WTC11 (cell line): ENCODE measurements around the gene GARRE1. TPM values are rescaled to one million over a fixed set of nuclear protein-coding genes. Genes with fewer than 3 reads are reported as not detected.
"Not testable (repeated sequence)": the region's sequence is repeated elsewhere in the genome, so short reads cannot be mapped to it uniquely, and the experiment has no call there.

ENCODE experiments used
- ATAC-seq: fragments of 200-7000 bp; cut with Tn5 transposase; 2 replicates; pipeline ENCODE4 v1.10.0; 2021; ENCODE audit warnings: mild to moderate bottlenecking, moderate library complexity
- CTCF ChIA-PET: fragments of 300-600 bp; sonication (Branson Sonifier 250); formaldehyde crosslinking; loops from one replicate; lab custom pipeline; 2021; ENCODE audit warnings: antibody characterized with exemption; lab: Charles Lee
- POLR2A ChIA-PET: fragments of 350-600 bp; sonication (Branson Sonifier 250); formaldehyde crosslinking; loops from one replicate; lab custom pipeline; 2021; ENCODE audit warnings: antibody characterized with exemption; lab: Charles Lee
- DNase-seq: peaks from one replicate; pipeline ENCODE4 v3.0.0; 2021; ENCODE audit warnings: low spot score
- H3K27ac Mint-ChIP-seq: 2 replicates; pipeline ENCODE4 v1.8.0; 2021; ENCODE audit warnings: mixed read lengths
- H3K27me3 Mint-ChIP-seq: 2 replicates; pipeline ENCODE4 v1.8.0; 2021; ENCODE audit warnings: low read depth, mild to moderate bottlenecking, moderate library complexity, mixed read lengths
- H3K36me3 Mint-ChIP-seq: 2 replicates; pipeline ENCODE4 v1.8.0; 2021; ENCODE audit warnings: mixed read lengths
- H3K4me1 Mint-ChIP-seq: 2 replicates; pipeline ENCODE4 v1.8.0; 2022; ENCODE audit warnings: mixed read lengths
- H3K4me3 Mint-ChIP-seq: 2 replicates; pipeline ENCODE4 v1.8.0; 2021; ENCODE audit warnings: mild to moderate bottlenecking, moderate library complexity, mixed read lengths
- H3K9me3 Mint-ChIP-seq: 2 replicates; pipeline ENCODE4 v1.8.0; 2021; ENCODE audit warnings: mixed read lengths
- E2F1 ChIP-seq: sonication (generic); formaldehyde crosslinking; IDR thresholded peaks from 2 replicates; pipeline ENCODE4 v1.8.0; 2022; ENCODE audit warnings: mild to moderate bottlenecking, missing genetic modification reagents
- EMX1 ChIP-seq: fragments of 250-450 bp; sonication (Bioruptor Pico); IDR thresholded peaks from 2 replicates; pipeline ENCODE4 v1.8.0; 2021; ENCODE audit warnings: mild to moderate bottlenecking
- ERG ChIP-seq: fragments of 250-450 bp; sonication (Bioruptor Pico); IDR thresholded peaks from 2 replicates; pipeline ENCODE4 v1.8.0; 2021; ENCODE audit warnings: mild to moderate bottlenecking
- ETV6 ChIP-seq: sonication (generic); formaldehyde crosslinking; IDR thresholded peaks from 2 replicates; pipeline ENCODE4 v1.8.1; 2022; ENCODE audit warnings: mild to moderate bottlenecking, missing genetic modification reagents
- GTF2I ChIP-seq: fragments of 250-450 bp; sonication (Bioruptor Pico); conservative IDR thresholded peaks from 2 replicates; pipeline ENCODE4 v1.4.0; 2021; ENCODE audit warnings: mild to moderate bottlenecking
- IRF1 ChIP-seq: sonication (generic); formaldehyde crosslinking; IDR thresholded peaks from 2 replicates; pipeline ENCODE4 v1.8.0; 2023; ENCODE audit warnings: missing genetic modification reagents
- JUN ChIP-seq: sonication (generic); formaldehyde crosslinking; IDR thresholded peaks from 2 replicates; pipeline ENCODE4 v1.8.0; 2023; ENCODE audit warnings: mild to moderate bottlenecking, missing genetic modification reagents
- NR2C2 ChIP-seq: sonication (generic); formaldehyde crosslinking; IDR thresholded peaks from 2 replicates; pipeline ENCODE4 v1.8.0; 2022; ENCODE audit warnings: mild to moderate bottlenecking, missing genetic modification reagents
- NR3C1 ChIP-seq: sonication (generic); formaldehyde crosslinking; conservative IDR thresholded peaks from 2 replicates; pipeline ENCODE4 v1.8.1; 2023; ENCODE audit warnings: low read depth, mild to moderate bottlenecking, missing genetic modification reagents
- OVOL2 ChIP-seq: fragments of 250-450 bp; sonication (Bioruptor Pico); IDR thresholded peaks from 2 replicates; pipeline ENCODE4 v1.9.0; 2021; ENCODE audit warnings: mild to moderate bottlenecking, borderline replicate concordance
- PRDM15 ChIP-seq: sonication (generic); formaldehyde crosslinking; IDR thresholded peaks from 2 replicates; pipeline ENCODE4 v1.8.0; 2022; ENCODE audit warnings: missing genetic modification reagents
- PRRX2 ChIP-seq: fragments of 250-450 bp; sonication (Bioruptor Pico); IDR thresholded peaks from 2 replicates; pipeline ENCODE4 v1.8.0; 2021; ENCODE audit warnings: mild to moderate bottlenecking
- SMAD3 ChIP-seq: sonication (generic); formaldehyde crosslinking; IDR thresholded peaks from 2 replicates; pipeline ENCODE4 v1.8.0; 2022; ENCODE audit warnings: missing genetic modification reagents, mild to moderate bottlenecking, borderline replicate concordance
- ZNF121 ChIP-seq: sonication (generic); formaldehyde crosslinking; IDR thresholded peaks from 2 replicates; pipeline ENCODE4 v1.8.0; 2023; ENCODE audit warnings: missing genetic modification reagents
- ZNF219 ChIP-seq: sonication (generic); formaldehyde crosslinking; IDR thresholded peaks from 2 replicates; pipeline ENCODE4 v1.8.0; 2023; ENCODE audit warnings: missing genetic modification reagents, mild to moderate bottlenecking, borderline replicate concordance
- ZNF263 ChIP-seq: sonication (generic); formaldehyde crosslinking; IDR thresholded peaks from 2 replicates; pipeline ENCODE4 v1.8.1; 2022; ENCODE audit warnings: low read depth, mild to moderate bottlenecking, moderate library complexity, missing genetic modification reagents
- ZNF317 ChIP-seq: sonication (generic); formaldehyde crosslinking; IDR thresholded peaks from 2 replicates; pipeline ENCODE4 v1.8.1; 2023; ENCODE audit warnings: low read depth, mild to moderate bottlenecking, moderate library complexity, missing genetic modification reagents, borderline replicate concordance
- ZNF396 ChIP-seq: fragments of 250-450 bp; sonication (Bioruptor Pico); IDR thresholded peaks from 2 replicates; pipeline ENCODE4 v1.8.0; 2021; ENCODE audit warnings: mild to moderate bottlenecking, moderate library complexity, borderline replicate concordance
- ZNF671 ChIP-seq: fragments of 250-450 bp; sonication (Bioruptor Pico); IDR thresholded peaks from 2 replicates; pipeline ENCODE4 v1.8.0; 2021; ENCODE audit warnings: mild to moderate bottlenecking
- total RNA-seq: library from RNA; stranded (reverse); gene quantifications from 3 replicates; pipeline ENCODE4 v1.2.3, GENCODE V29; 2021
- TF ChIP-seq, protein P1 (sequence below): fragments of 250-450 bp; sonication (Bioruptor Pico); IDR thresholded peaks from 2 replicates; pipeline ENCODE4 v1.9.0; 2021; ENCODE audit warnings: moderate library complexity, mild to moderate bottlenecking, inconsistent platforms, borderline replicate concordance
- TF ChIP-seq, protein P2 (sequence below): sonication (generic); formaldehyde crosslinking; IDR thresholded peaks from 2 replicates; pipeline ENCODE4 v1.8.1; 2022; ENCODE audit warnings: low read depth, missing genetic modification reagents, borderline replicate concordance
- TF ChIP-seq, protein P3 (sequence below): sonication (generic); formaldehyde crosslinking; IDR thresholded peaks from 2 replicates; pipeline ENCODE4 v1.8.1; 2022; ENCODE audit warnings: missing genetic modification reagents, borderline replicate concordance

GARRE1 gene
- total RNA-seq, 1 experiment from 2014 or later: 16.7 TPM

- POLR2A ChIA-PET, H3K36me3 Mint-ChIP-seq, H3K4me1 Mint-ChIP-seq, H3K27me3 Mint-ChIP-seq, ATAC-seq, DNase-seq, CTCF ChIA-PET, H3K27ac Mint-ChIP-seq, H3K9me3 Mint-ChIP-seq, H3K4me3 Mint-ChIP-seq: not testable (repeated sequence)
- peak; percentile 60; the same call in 1 of the 2 replicates for TF ChIP-seq ZNF121 (CRISPR knock-in tag)
These were observed 27.1 kb downstream of the GARRE1 start for GRCh38 chr19:34281444-34281843.

GRCh38 chr19:34282611-34283519 is 28.5 kb downstream of the GARRE1 start:
- Mint-ChIP-seq H3K4me3 (no peak overlapping the region), H3K36me3 (peaks cover 3% of the 10 kb centered on the region; the same call in 1 of the 2 replicates), H3K27me3 (no peaks in the 10 kb centered on the region)
- no peak for ATAC-seq
- TF ChIP-seq ZNF219 (no peak), SMAD3 (no peak), IRF1 (CRISPR knock-in tag) (no peak), ERG (CRISPR knock-in tag) (no peak), ETV6 (no peak), ZNF317 (CRISPR knock-in tag) (no peak), PRRX2 (CRISPR knock-in tag) (no peak), NR2C2 (CRISPR knock-in tag) (no peak), ZNF263 (CRISPR knock-in tag) (no peak), ZNF396 (no peak), GTF2I (no peak)
- TF ChIP-seq, protein P1, sequence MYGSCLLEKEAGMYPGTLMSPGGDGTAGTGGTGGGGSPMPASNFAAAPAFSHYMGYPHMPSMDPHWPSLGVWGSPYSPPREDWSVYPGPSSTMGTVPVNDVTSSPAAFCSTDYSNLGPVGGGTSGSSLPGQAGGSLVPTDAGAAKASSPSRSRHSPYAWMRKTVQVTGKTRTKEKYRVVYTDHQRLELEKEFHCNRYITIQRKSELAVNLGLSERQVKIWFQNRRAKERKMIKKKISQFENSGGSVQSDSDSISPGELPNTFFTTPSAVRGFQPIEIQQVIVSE (CRISPR knock-in tag): no peak
- TF ChIP-seq, protein P2, sequence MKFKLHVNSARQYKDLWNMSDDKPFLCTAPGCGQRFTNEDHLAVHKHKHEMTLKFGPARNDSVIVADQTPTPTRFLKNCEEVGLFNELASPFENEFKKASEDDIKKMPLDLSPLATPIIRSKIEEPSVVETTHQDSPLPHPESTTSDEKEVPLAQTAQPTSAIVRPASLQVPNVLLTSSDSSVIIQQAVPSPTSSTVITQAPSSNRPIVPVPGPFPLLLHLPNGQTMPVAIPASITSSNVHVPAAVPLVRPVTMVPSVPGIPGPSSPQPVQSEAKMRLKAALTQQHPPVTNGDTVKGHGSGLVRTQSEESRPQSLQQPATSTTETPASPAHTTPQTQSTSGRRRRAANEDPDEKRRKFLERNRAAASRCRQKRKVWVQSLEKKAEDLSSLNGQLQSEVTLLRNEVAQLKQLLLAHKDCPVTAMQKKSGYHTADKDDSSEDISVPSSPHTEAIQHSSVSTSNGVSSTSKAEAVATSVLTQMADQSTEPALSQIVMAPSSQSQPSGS (CRISPR knock-in tag): no peak
- TF ChIP-seq, all 79 proteins: peak for 0
- Mint-ChIP-seq H3K9me3 (no peaks in the 10 kb centered on the region), H3K27ac (peak overlapping the region; percentile 64), H3K4me1 (no peaks in the 10 kb centered on the region)
- ChIA-PET CTCF (no interaction called here), POLR2A (no interaction called here)
- DNase-seq: no peak

- ChIA-PET POLR2A (no interaction called here), CTCF (no interaction called here)
- no peaks in the 10 kb centered on the region for H3K27me3 Mint-ChIP-seq
- no peak overlapping the region for H3K4me3 Mint-ChIP-seq
- no peaks in the 10 kb centered on the region for H3K36me3 Mint-ChIP-seq
- H3K9me3 Mint-ChIP-seq: no peaks in the 10 kb centered on the region
- DNase-seq (no peak), ATAC-seq (no peak)
- no peaks in the 10 kb centered on the region for H3K4me1 Mint-ChIP-seq
- H3K27ac Mint-ChIP-seq: no peak overlapping the region
- TF ChIP-seq OVOL2 (CRISPR knock-in tag) (no peak), NR3C1 (CRISPR knock-in tag) (no peak), E2F1 (CRISPR knock-in tag) (no peak), ZNF671 (no peak), PRDM15 (CRISPR knock-in tag) (no peak), JUN (no peak), EMX1 (CRISPR knock-in tag) (no peak), ETV6 (no peak)
- TF ChIP-seq, protein P3, sequence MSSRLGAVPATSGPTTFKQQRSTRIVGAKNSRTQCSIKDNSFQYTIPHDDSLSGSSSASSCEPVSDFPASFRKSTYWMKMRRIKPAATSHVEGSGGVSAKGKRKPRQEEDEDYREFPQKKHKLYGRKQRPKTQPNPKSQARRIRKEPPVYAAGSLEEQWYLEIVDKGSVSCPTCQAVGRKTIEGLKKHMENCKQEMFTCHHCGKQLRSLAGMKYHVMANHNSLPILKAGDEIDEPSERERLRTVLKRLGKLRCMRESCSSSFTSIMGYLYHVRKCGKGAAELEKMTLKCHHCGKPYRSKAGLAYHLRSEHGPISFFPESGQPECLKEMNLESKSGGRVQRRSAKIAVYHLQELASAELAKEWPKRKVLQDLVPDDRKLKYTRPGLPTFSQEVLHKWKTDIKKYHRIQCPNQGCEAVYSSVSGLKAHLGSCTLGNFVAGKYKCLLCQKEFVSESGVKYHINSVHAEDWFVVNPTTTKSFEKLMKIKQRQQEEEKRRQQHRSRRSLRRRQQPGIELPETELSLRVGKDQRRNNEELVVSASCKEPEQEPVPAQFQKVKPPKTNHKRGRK (CRISPR knock-in tag): no peak
These were observed 30.2 kb downstream of the GARRE1 start for GRCh38 chr19:34284505-34284904.
